Bone marrow (tissue), 2 donors: ENCODE results near the gene TNIP2.
"Not testable (repeated sequence)": the region's sequence is repeated elsewhere in the genome, so short reads cannot be mapped to it uniquely, and the experiment has no call there.

Experiments used
- DNase-seq, 2 donors: peaks; one replicate each; lab custom pipeline; 2025; lab: John Stamatoyannopoulos, UW

Gene TNIP2

DNA sequence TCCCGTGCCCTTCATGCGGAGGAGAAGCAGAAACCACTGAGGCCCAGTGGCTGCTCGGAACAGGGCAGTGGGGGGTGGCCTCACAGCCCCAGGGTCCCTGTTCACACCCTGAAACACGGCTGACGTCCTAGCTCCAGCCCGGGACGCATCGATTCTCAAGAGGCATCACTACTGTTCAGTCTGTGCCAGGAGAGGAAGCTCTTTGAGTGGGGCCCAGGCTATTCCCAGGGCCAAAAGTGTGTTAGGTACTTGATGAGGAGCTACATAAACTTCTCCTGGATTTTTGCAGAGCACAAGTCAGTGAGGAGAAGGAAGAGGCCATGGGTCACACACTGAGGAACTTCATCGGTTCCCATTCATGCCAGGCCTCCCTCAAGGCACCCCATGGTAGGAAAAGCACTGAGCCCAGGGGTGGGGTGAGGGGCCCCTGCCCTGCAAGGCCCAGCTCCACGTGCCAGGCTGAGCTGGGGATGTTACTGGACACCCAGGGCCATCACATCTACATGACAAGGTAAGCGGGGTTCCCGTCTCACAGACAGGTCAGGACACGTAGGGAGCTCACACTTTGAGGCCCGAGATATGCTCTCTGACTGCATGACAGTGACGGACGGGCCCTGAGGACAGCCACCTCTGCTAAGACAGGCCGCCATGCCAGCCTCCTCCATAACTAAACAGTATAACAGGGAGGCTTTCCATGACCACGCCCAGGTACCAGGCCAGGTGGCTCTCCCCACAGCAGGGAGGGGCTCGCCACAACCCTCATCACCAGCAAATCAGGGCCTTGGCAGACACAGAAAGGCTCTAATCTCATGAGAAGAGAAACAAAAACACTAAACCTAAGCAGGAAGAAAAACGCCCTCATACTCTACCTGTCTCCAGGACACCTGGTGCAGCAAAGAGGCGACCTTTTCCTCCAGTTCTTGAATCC lies 12.4 kb downstream of the TNIP2 start:
- no peak for DNase-seq

- no peak for DNase-seq
Measured at GRCh38 chr4:2742823-2743517, 13.2 kb downstream of the TNIP2 start.

- DNase-seq, result no peak
Measured at GRCh38 chr4:2742081-2742822, 13.9 kb downstream of the TNIP2 start.

GRCh38 chr4:2741626-2742025 lies 14.5 kb downstream of the TNIP2 start:
- no peak for DNase-seq

DNA sequence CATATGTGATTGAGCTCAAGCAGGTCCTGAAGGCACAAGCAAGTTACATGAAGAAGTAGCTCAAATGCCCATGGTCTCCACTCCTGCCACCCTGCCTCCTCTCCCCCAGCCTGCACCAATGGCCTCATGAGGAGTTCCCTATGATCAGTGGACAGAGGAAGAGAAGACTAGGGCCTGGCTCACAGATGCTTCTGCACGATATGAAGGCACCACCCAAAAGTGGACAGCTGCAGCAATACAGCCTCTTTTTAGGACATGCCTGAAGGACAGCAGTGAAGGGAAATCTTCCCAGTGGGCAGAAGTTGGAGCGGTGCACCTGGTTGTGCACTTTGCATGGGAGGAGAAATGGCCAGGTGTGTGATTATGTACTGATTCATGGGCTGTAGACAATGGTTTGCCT lies 17.8 kb downstream of the TNIP2 start:
- DNase-seq, result not testable (repeated sequence)

DNA sequence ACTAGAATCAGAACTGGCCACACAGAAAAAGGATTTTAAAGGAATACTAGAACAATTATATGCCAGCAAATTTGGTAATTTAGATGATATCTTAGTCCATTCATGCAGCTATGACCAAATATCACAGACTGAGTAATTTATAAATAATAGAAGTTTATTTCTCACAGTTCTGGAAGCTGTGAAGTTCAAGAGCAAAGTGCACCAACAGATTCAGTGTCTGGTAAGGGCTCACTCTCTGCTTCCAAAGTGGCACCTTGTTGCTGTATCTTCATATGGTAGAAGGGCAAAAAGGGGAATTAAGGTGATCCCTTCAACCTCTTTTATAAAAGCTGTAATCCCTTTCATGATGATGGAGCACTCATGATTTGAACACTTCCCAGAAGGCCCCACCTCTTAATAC lies 20.3 kb downstream of the TNIP2 start:
- no peak for DNase-seq

- no peak for DNase-seq
Measured at GRCh38 chr4:2734612-2735011, 21.5 kb downstream of the TNIP2 start.

DNA sequence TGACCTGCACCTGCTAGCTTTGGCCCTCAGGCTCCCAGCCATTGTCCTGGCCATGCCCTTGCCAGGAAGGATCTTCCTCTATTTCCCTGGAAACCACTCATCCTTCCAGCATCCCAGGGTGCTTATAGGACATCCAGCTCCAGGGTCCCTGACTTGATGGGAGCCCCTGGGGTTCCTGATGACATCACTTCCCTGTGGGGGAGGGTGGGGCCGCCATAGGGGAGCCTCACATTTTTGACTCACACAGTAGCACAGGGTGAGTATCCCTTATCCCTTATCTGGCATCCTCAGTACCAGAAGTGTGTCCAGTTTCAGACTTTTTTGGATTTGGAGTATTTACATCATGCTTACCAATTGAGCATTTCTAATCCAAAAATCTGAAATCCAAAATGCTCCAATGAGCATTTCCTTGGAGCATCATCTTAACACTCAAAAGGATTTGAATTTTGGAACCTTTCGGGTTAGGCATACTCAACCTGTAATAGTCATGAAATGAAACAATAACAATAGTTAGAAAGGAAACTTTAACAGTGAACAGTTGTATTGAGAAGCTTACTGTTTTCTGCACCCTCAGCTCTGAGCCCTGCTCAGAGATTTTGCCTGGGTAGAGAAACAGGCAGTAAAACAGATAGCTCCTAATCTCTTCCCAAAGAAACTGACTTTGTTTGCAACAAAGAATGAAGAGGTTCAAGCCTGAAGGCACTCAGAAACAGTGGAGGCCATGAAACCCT lies 22.1 kb downstream of the TNIP2 start:
- no peak for DNase-seq

DNA sequence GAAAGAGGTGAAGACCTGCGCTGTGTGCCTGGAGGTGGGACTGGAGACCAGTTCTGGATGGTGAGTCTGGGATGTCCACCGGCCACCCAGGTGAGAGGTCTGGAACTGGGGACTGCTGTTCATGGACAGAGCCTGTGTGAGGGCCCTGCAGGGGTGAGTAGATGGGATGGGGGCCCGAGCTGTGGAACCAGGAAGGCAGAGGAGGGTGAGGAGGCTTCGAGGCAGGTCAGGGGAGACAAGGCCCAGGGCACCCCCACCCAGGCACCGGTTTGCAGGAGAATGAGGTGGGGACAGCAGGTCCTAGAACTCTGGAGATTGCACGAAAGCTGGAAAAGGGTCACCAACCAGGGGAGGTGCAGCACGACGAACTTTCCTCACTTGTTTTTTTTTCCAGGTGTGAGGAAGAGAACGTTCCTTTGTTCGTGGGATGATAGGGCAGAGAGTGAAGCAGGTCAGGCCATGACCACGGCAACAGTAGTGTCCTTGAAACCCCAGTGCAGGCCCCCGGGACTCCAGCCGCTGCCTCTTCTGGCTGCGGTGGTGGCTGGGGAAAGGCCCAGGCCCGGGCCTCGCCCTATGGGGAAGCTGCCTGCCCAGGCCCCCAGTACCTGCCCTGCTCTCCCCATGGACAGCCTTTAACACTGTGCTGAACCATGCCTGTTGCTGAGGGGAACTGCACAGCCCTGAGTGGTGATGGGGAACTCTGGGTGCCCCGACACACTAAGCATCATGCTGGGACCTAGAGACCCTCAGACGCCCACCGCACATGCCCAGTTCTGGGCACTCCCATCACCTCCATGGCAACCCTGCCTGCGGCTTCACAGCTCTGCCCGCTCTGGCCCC lies 22.9 kb downstream of the TNIP2 start:
- DNase-seq, result no peak

DNA sequence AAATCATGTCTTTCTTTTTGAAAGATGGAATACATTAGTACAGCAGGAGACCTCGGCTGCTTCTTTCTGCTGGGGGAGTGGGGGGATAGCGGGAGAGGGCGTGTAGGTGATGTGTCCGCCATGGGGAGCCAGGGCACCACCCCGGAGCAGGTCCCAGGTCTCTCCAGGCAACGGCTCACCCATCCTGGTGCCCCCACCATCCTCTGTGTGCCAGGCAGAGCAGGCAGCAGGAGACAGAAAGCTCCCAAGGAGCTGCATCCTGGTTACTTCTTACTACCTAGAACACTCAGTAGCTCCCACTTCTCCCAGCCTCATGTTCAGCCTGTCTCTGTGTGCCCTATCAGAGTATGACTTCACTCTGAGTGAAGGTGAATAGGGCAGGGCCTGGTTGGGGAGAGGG lies 23.6 kb downstream of the TNIP2 start:
- no peak for DNase-seq

- no peak for DNase-seq
Measured at GRCh38 chr4:2731907-2732317, 24.2 kb downstream of the TNIP2 start.

GRCh38 chr4:2729533-2729875 lies 26.6 kb downstream of the TNIP2 start:
- DNase-seq, result no peak

GRCh38 chr4:2728806-2729532 lies 27.2 kb downstream of the TNIP2 start:
- no peak for DNase-seq

GRCh38 chr4:2728221-2728620 lies 27.9 kb downstream of the TNIP2 start:
- no peak for DNase-seq

- DNase-seq, result not testable (repeated sequence)
Measured at GRCh38 chr4:2726881-2727280, 29.3 kb downstream of the TNIP2 start.

DNA sequence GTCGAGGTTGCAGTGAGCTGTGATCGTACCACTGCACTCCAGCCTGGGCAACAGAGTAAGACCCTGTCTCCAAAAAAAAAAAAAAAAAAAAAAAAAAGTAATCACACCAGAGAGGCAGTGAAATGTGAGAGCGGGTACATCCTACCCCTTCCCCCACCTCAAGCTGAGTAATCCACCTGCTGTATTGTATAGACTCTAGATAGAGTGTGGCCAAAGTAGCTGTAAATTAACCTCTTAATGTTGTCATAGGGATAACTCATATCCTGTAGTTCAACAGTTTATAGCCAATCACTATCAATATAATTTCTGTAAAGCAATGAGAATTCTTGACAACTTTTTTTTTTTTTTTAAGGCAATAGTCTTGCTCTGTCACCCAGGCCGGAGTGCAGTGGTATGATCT lies 30.8 kb downstream of the TNIP2 start:
- DNase-seq, result no peak

DNA sequence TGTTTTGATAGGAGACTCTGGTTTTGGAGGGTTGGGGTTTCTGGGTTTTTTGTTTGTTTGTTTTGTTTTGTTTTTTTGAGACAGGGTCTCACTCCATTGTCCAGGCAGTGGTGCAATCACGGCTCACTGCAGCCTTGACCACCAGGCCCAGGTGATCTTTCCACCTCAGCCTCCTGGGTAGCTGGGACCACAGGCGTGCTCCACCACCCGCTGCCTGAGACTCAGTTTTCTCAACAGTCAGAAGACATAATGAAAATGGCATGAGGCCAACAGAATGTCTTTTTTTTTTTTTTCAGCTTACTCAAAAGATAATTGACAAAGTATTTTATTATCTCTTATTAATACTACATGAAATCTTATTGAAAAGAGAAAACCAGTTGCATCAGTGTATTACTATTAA lies 32.4 kb downstream of the TNIP2 start:
- DNase-seq, result no peak

GRCh38 chr4:2722033-2722432 lies 34.1 kb downstream of the TNIP2 start:
- DNase-seq, result no peak

- no peak for DNase-seq
Measured at GRCh38 chr4:2721586-2721985, 34.5 kb downstream of the TNIP2 start.

DNA sequence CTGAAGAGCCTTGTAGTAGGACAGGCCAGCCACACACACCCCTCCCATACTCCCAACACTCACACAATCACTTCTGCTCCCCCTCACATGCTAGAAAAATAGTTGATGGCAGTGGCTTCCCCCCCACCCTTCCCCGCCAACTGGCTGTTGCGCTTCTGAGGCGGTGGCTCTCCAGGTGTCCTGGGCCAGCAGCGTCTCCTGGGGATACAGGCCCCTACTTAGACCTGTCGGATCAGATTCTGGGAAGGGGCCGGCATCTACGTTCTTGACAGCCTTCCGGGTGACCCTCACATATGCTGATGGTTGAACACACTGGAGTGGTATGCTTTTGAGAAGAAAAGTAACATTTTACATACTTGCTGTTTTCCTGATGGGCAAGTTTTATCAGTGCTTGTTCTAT lies 39.9 kb downstream of the TNIP2 start:
- no peak for DNase-seq
